NCI-H146 treated with DMSO at 0.1 percent for 48 hours (cell line): Measurements from ENCODE around the gene P2RX5.
A peak's percentile ranks its signal among the peaks of the same experiment; 100 is the strongest.

ENCODE experiments used
- DNase-seq: peaks from one replicate; lab custom pipeline; 2025; ENCODE audit not compliant: unreplicated experiment; lab: John Stamatoyannopoulos, UW

Gene P2RX5

GRCh38 chr17:3683054-3683511 lies 12.9 kb downstream of the P2RX5 start:
- peak; percentile 5 for DNase-seq

DNA sequence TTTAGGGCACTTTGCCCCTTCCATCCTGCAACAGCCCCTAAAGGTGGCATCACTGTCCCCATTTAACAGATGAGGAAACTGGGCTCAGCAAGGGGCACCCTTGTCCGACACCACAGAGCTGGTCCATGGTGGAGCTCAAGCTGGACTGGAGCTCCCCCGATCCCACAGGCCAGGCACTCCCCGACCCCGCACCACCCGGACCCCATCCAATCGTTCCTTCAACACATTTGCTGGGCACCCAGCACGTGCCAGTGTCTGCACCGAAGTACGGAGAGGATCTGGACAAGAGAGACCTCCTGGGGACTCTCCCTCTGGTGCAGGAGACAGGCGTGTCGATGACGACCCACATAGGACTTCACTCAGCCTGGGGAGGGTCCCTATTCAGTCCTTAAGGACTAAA lies 13.9 kb downstream of the P2RX5 start:
- DNase-seq = no peak

DNA sequence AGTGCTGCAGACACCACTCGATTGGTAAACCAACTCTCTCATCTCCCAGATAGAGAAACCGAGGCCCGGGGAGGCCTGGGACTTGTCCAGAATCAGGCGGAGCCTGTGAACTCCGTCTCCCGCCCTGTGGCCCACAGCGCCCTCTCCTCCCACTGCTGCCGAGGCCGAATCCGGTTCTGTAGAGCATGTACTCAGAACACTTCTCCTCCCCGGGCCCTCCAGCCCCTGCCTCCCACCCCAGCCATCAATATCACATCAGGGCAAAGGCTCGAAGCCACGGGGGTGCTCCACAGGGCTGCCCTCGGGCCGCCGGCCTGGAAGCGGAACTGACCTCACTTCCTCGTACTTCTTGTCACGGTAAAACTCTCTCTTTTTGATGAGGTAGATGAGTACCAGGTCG lies 14.4 kb downstream of the P2RX5 start:
- DNase-seq = no peak

- DNase-seq = no peak
Observed at GRCh38 chr17:3681057-3681456, 14.9 kb downstream of the P2RX5 start.

- no peak for DNase-seq
Observed at GRCh38 chr17:3679531-3680126, 16.3 kb downstream of the P2RX5 start.

DNA sequence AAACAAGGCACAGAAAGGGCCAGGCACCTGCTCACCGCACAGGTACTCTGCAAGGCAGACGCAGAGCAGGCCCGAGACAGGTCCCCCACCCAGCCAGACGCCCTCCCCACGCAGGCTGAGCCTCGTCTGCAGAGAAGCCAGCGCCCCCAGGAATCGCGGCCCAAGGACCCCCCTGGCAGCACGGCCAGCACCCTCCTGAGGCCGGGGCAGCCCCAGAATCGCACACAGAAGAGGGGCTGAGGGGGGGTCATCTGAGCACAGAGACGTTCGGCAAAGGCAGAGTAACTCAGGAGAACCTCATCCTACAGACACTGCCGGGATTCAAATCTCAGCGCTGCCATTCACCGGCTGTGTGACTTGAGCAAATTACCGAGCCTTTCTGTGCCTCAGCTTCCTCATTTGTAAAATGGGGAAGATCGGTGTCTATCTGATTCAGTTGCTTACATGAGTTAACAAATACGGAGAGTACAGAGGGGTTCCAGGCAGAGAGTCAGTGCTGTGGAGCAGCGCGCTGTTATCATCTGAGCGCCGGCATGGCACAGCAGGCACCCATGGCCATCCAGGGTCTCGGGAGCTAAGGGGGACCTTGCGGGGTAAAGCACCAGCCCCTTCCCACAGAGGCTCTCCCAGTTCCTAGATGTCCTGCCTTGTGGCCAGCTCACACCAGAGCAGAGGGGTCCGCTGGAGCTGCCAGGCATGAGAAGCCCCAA lies 17.0 kb downstream of the P2RX5 start:
- no peak for DNase-seq

GRCh38 chr17:3678095-3678820 lies 17.7 kb downstream of the P2RX5 start:
- no peak for DNase-seq

DNA sequence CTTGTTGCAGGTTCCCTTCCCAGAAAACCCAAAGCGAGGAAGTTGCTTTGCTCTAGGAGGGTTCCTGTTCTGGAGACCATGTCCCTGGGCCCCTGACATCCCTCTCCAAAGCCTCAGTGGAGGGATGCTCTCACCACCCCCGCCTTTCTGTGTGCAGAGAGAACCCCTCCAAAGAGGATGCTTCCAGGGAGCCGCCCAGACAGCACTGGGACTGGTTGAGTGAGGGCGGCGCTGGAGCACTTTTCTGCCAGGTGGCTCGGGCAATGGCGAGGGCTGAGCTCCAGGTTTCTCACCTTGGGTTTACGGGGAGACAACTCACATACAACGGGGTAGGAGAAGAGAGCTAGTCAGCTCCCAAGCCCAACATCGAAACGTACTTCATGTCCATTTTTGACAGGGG lies 20.1 kb downstream of the P2RX5 start:
- DNase-seq = no peak

GRCh38 chr17:3672571-3672970 lies 23.4 kb downstream of the P2RX5 start:
- no peak for DNase-seq

GRCh38 chr17:3669548-3669947 lies 26.4 kb downstream of the P2RX5 start:
- DNase-seq = no peak

GRCh38 chr17:3669085-3669347 lies 26.9 kb downstream of the P2RX5 start:
- no peak for DNase-seq

- peak; percentile 94 for DNase-seq
Observed at GRCh38 chr17:3668279-3669084, 27.5 kb downstream of the P2RX5 start, which contains the start of the genes EMC6 and TAX1BP3. Gene EMC6, plus strand, starts transcription at chr17:3668812. Its CDS starts 335 bp downstream, at chr17:3669147. Gene TAX1BP3, minus strand, starts transcription at chr17:3668578. Its CDS starts 52 bp downstream, at chr17:3668526.

- peak; percentile 22 for DNase-seq
Observed at GRCh38 chr17:3667366-3668278, 28.3 kb downstream of the P2RX5 start.

DNA sequence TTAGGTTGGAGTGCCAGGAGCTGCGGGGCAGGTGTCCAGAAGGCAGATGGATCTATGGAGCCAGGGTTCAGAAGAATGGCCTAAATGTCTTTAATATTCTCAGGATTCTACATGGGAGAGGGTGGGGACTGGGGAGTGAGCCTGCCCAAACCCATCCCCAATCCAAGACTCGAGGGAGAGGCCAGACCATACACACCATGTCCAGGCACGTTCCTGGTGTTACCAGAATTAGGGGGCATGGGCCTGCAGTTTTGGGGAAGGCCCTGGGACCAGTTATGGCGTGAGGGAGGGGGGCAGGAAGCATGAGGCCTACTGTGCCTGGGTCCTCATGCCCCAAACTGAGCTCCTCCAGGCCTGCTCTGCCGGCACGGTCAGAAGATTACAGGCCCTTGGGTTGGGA lies 29.4 kb downstream of the P2RX5 start:
- DNase-seq = no peak

GRCh38 chr17:3665834-3666233 lies 30.1 kb downstream of the P2RX5 start:
- DNase-seq = no peak

DNA sequence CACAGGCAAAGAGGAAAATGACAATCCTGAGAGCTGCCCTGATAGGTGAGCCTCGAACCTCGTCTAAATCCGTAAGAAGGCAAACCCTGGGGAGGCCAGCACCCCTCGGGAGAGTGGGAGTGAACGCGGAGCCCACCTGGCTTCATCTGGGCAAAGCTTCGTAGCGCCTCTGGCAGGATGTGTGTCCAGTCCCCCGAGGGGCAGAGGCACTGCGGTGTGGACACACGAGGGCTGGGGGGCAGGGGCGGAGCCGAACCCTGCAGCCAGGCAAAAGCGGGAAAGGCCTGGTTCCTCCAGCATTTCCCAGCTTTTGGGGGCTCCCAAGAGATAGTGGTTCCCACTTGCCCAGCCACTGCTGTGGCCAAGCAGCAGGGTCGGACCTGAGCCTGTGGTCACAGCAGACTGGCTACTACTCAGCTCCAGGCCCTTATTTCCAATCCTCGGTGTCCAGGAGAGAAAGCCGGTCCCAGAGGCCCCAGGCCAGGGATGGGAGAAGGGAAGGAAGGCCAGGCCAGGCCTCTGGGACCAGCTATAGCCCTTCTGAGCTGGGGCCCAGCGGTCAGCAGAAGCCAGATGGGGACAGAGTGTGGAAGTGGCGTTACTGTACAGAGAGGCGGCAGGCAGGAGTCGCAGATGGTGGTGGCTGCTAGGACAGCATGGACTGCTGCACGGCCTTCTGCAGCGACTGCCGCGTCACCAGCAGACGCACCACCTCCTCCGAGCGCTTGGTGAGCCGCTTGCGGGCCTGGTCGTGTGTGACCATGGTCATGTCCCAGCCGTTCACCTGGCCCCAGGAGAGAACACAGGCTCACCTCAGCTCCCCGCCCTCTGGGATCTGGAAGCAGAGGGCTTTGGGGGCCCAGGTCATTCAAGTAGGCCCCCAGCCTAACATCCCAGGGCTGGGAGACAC lies 32.6 kb downstream of the P2RX5 start:
- no peak for DNase-seq

GRCh38 chr17:3660311-3660891 lies 35.6 kb downstream of the P2RX5 start:
- DNase-seq = no peak

DNA sequence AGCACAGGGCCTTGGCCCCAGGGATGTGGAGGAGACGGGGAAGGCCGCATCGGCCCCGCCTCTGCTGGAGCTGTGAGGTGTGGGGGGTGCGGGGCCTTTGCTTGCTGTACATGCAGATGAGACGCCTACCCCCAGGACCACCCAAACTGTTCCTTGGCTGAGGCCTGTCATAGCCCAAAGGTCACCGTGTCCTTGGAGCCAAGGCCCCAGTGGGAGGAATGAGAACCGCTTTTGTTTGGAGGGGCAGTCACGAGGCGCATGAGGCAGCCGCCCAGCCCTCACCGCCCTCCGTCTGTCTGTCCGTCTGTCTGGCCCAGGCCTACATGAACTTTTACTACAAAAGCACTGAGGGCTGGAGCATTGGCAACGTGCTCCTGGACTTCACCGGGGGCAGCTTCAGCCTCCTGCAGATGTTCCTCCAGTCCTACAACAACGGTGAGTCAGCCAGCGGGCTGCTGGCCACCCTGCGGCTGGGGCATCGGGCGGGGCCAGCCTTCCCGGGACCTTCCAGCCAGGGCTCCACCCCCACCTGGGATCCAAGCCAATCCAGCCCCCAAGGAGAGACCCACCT lies 36.3 kb downstream of the P2RX5 start:
- no peak for DNase-seq
